ENCODE results near the gene NCLN.

GRCh38 chr19:3159565-3159964, 26.2 kb upstream of the NCLN start:
- TF ChIP-seq EZH2 (IDR thresholded peaks at IDR 0.05; ENCODE audit: borderline replicate concordance, low read length) (no peak), CTCF (IDR thresholded peaks at IDR 0.05; ENCODE audit: low read length) (no peak)
